Small intestine (tissue), 7 donors: ENCODE data around the gene CUL3. TPM values are rescaled to one million over a fixed set of nuclear protein-coding genes. Genes with fewer than 3 reads are reported as not detected.

ENCODE experiments used
- DNase-seq, 2 donors: peaks; one replicate each; pipeline versions ENCODE4 v3.0.0 to v3.0.0-alpha.2; 2013
- FAIRE-seq: peaks from 2 replicates; lab custom pipeline; 2012; peaks lifted over from hg19 to GRCh38; lab: Jason Lieb, UNC
- H3K27ac ChIP-seq, 3 donors: one replicate each; pipeline ENCODE4 v1.5.1; 2013; ENCODE audit warnings: low read length in 2 of 3, mild to moderate bottlenecking in 2 of 3, control low read depth in 1 of 3, inconsistent platforms in 1 of 3, low read depth in 1 of 3, moderate library complexity in 1 of 3
- H3K27me3 ChIP-seq, 3 donors: one replicate each; pipeline ENCODE4 v1.6.1; 2013; ENCODE audit warnings: low read length in 3 of 3, inconsistent platforms in 1 of 3; ENCODE audit not compliant: control insufficient read depth in 3 of 3, insufficient read depth in 3 of 3
- H3K36me3 ChIP-seq, 3 donors: one replicate each; pipeline ENCODE4 v1.6.1; 2013; ENCODE audit warnings: low read length in 3 of 3, inconsistent platforms in 1 of 3, low read depth in 1 of 3, mild to moderate bottlenecking in 1 of 3, moderate library complexity in 1 of 3; ENCODE audit not compliant: control insufficient read depth in 3 of 3, insufficient read depth in 2 of 3
- H3K4me1 ChIP-seq, 3 donors: one replicate each; pipeline ENCODE4 v1.6.1; 2013; ENCODE audit warnings: low read length in 2 of 3, inconsistent platforms in 1 of 3, low read depth in 1 of 3, mild to moderate bottlenecking in 1 of 3, moderate library complexity in 1 of 3; ENCODE audit not compliant: control insufficient read depth in 3 of 3, insufficient read depth in 2 of 3
- H3K4me3 ChIP-seq, 3 donors: one replicate each; pipeline ENCODE4 v1.5.1; 2013; ENCODE audit warnings: low read length in 3 of 3, control low read depth in 1 of 3, inconsistent platforms in 1 of 3, low read depth in 1 of 3, mild to moderate bottlenecking in 1 of 3, moderate library complexity in 1 of 3
- H3K9me3 ChIP-seq, 2 donors: one replicate each; pipeline ENCODE4 v1.6.1; 2013; ENCODE audit warnings: low read depth in 1 of 2, low read length in 1 of 2; ENCODE audit not compliant: control insufficient read depth in 2 of 2, insufficient read depth in 1 of 2
- WGBS, 3 donors: extraction: QIAGEN DNeasy Blood & Tissue Kit; methylation state at CpG; one replicate each; pipeline ENCODE4 v1.1.7; 2013; 5-methylcytosine and 5-hydroxymethylcytosine counted together
- polyA plus RNA-seq, 4 donors: library from polyadenylated mRNA; stranded (reverse) in 3 of 4; unstranded in 1 of 4; fragments of 200-250 nt in 3 of 4; fragments of 120-200 nt in 1 of 4; gene quantifications; one replicate each; pipeline versions ENCODE4 v1.2.1 to v1.2.3, GENCODE V29; 2013
- donor health status: healthy with polysubstance abuse.
- donor health status: control.
- donor health status: control.
- donor health status: Bipolar disorder and iron deficiency.
- donor health status: healthy.

The CUL3 gene
- polyA plus RNA-seq, 4 donors: 56.7 to 102 (median 77.6) TPM

DNA sequence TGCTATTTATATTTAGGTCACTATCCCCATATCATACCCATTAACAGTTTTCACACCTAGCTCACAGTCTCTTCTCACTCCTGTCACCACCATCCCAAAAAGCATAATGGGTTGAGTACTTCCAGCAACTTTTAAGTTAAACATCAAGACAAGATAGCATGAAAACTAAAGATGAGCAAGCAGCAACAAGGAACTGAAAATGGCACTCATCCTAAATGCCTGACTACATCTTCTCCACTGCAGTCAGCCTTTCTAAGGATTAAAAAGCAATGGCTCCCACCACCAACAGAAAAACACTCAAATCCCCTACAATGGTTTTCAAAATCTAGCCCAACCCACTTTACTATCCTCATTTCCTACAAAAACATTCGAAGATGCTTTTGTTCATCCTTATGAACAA, 38.2 kb downstream of the CUL3 start:
- DNase-seq: no peak
- no peak for FAIRE-seq
- no peaks in the 10 kb centered on the region for H3K9me3 ChIP-seq
- 47 to 98% (median 86%) methylated on average over 1 of the region's 1 CpG for WGBS, 3 donors
- H3K27ac ChIP-seq: no peak overlapping the region
- no peaks in the 10 kb centered on the region for H3K27me3 ChIP-seq
- H3K4me1 ChIP-seq: peaks cover 0 to 6% (median 2%) of the 10 kb centered on the region in 3 donors
- peaks cover 0 to 13% (median 3%) of the 10 kb centered on the region in 3 donors for H3K36me3 ChIP-seq
- H3K4me3 ChIP-seq: no peak overlapping the region

DNA sequence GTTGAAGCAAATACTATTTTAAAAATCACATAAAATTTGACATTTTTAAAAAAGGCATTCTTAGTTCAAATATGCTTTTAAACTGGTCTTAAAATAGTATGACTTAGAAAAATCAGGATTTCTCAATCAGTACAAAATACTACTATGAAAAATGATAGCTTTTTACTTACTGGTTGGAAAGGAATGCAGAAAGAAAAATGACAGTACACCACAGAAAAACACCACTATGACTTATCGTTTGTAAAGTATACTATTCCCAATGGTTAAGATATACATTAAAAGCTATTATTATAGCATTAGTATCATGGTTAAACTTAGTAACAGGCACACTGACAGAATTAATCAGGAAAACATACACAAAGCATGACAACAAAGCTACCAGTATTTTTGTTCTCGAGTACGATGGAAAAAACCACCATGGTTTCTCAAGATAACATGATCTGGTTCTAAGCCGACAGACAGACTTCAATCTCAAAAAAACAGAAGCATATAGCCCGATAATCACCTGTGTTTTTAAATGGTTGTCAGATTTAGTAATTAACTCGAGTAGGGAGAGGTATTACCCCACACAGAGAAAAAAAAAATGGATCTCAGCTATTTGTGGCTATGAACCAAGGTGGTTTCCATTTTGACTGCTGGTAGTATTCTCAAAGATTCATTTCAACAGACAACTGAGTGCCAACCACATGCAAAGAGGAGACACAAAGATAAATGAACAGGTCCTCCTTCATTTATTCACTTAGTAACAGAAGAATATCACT, 39.1 kb downstream of the CUL3 start:
- Histone ChIP-seq H3K36me3 (peaks cover 0 to 13% (median 3%) of the 10 kb centered on the region in 3 donors), H3K4me1 (peaks cover 0 to 6% (median 2%) of the 10 kb centered on the region in 3 donors), H3K4me3 (no peak overlapping the region), H3K9me3 (no peaks in the 10 kb centered on the region), H3K27ac (no peak overlapping the region), H3K27me3 (no peaks in the 10 kb centered on the region)
- DNase-seq (no peak), FAIRE-seq (no peak)
- WGBS, 3 donors: 64 to 69% (median 66%) methylated on average over 6 of the region's 6 CpGs

DNA sequence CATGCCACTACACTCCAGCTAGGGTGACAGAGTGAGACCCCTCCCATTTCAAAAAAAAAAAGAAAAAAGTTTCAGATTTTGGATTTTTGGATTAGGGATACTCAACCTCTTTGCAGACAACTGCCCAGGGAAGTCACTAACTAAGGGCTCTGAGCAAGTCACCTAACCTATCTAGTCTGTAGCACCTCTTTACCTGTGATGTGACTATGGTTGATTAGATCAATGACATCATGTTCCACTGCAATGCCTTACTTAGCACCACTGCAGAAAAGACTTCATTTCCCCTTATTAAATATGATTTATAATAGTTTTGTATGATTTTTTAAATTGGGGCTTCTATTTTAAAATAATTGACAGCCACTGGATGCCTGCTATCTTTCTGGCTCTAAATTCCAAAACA, 41.2 kb downstream of the CUL3 start:
- H3K4me1 ChIP-seq: peaks cover 0 to 6% (median 2%) of the 10 kb centered on the region in 3 donors
- H3K4me3 ChIP-seq: no peak overlapping the region
- peaks cover 0 to 15% (median 3%) of the 10 kb centered on the region in 3 donors for H3K36me3 ChIP-seq
- FAIRE-seq (no peak), DNase-seq (no peak)
- no peaks in the 10 kb centered on the region for H3K9me3 ChIP-seq
- no peak overlapping the region for H3K27ac ChIP-seq
- H3K27me3 ChIP-seq: no peaks in the 10 kb centered on the region

DNA sequence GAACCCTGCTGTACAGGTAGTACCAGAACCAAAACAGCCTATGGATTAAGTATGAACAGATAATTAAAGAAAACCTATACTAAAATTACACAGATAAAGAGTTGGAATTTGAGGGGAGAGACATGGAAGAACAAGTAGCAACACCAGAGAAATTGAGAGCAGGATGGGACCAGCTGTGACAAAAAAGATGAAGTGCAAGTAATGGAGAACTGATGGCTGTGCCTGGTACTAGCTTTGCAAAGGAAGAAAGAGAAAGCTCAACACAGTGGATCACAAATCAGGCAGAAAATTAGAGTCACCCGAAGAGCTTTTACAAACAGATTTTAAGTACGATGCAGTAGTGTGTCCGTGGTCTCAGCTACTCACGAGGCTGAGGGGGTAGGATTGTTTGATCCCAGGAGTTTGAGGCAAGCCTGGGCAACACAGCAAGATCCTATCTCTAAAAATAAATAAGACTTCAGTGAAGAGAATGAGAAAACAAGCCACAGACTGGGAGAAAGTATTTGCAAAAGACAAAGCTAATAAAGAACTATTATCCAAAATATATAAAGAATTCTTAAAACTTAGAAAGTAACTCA, 46.5 kb downstream of the CUL3 start:
- Histone ChIP-seq H3K36me3 (peaks cover 0 to 18% (median 4%) of the 10 kb centered on the region in 3 donors), H3K9me3 (no peaks in the 10 kb centered on the region), H3K4me3 (no peak overlapping the region), H3K27ac (no peak overlapping the region), H3K27me3 (no peaks in the 10 kb centered on the region), H3K4me1 (peaks cover 0 to 3% (median 0%) of the 10 kb centered on the region in 3 donors)
- 89 to 97% (median 90%) methylated on average over 4 of the region's 4 CpGs for whole genome bisulfite sequencing, 3 donors
- no peak for FAIRE-seq
- DNase-seq: no peak

DNA sequence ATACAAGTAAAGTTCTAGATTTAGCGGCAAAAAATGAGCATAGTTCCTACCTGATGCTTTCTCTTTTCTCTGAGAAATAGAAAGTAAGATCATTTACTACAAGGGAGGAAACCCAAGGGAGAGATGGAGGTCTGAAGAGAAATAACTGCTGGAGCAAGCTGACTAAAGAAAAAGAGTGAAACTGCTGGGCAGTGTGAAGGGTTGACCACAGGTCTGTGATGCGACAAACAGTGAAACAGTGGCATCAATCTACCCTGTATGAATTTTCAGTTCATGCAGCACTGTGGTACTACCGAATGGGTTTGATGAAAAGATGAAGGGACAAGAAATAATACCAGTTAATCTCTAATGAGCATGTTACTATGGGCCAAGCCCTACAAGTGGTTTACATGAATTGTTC, 52.2 kb downstream of the CUL3 start:
- no peaks in the 10 kb centered on the region for H3K9me3 ChIP-seq
- no peak overlapping the region for H3K4me3 ChIP-seq
- no peaks in the 10 kb centered on the region for H3K27me3 ChIP-seq
- peaks cover 0 to 10% (median 1%) of the 10 kb centered on the region in 3 donors for H3K36me3 ChIP-seq
- 90 to 99% (median 93%) methylated on average over 3 of the region's 3 CpGs for WGBS, 3 donors
- H3K4me1 ChIP-seq: no peaks in the 10 kb centered on the region
- no peak overlapping the region for H3K27ac ChIP-seq
- DNase-seq (no peak), FAIRE-seq (no peak)

DNA sequence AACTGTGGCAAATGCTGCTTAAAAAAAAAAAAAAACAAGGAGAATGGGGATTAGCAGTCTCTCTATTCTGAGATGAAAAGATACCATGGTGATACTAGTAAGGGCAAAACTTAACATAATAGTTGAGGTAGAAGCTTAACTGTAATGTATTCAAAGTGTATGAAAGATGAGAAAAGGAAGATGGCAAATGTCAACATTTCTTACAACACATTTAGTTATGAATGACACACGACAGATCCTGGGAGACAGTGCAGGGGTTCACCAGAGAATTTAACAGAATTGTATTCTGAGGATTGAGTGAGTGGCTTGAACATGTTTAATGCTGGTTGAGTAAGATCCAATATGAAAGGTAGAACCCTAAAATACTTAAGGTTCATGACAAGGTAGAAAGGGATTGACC, 52.7 kb downstream of the CUL3 start:
- Histone ChIP-seq H3K36me3 (peaks cover 0 to 10% (median 1%) of the 10 kb centered on the region in 3 donors), H3K9me3 (no peaks in the 10 kb centered on the region), H3K4me1 (no peaks in the 10 kb centered on the region), H3K4me3 (no peak overlapping the region), H3K27ac (no peak overlapping the region), H3K27me3 (no peaks in the 10 kb centered on the region)
- DNase-seq (no peak), FAIRE-seq (no peak)
- WGBS, 3 donors: 95 to 100% (median 97%) methylated on average over 1 of the region's 1 CpG

DNA sequence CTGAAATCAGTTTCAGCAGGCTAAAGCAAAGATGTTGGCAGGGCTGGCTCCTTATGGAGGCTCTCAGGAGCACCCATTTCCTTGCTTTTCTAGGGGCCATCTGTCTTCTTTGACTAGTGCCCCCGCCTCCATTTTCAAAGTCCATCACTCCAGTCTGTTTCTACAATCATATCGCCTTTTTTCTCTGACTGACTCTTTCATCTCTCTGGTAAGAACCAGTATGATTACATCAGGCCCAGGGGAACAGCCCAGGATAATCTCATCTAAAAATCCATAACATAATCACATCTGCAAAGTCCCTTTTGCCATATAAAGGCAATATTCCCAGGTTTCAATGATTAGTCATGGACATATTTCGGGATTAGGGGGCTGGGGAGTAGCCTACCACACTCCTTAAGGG, 57.0 kb downstream of the CUL3 start:
- Histone ChIP-seq H3K4me1 (peaks cover 0 to 10% (median 0%) of the 10 kb centered on the region in 3 donors), H3K9me3 (no peaks in the 10 kb centered on the region), H3K36me3 (peaks cover 0 to 5% (median 0%) of the 10 kb centered on the region in 3 donors), H3K4me3 (no peak overlapping the region), H3K27ac (no peak overlapping the region), H3K27me3 (no peaks in the 10 kb centered on the region)
- DNase-seq (no peak), FAIRE-seq (no peak)
- 63 to 91% (median 86%) methylated on average over 2 to 3 of the region's 3 CpGs for WGBS, 3 donors

DNA sequence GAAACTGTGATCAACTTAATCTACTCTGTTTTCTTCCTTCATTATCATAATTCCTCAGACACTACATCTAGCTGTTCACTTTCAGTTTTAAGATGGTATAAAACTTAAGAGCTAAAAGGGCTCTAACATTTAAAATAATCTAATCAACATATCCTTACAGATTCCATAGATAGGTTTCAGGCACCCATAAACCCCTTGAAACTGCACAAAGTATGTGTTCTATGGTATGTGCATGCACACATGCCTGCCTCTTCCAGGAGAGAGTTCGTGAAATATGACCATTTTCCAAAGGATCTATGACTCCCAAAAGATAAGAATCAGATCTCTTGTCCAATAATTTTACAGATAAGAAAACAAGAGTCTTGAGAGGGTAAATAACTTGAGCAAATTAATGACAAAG, 59.4 kb downstream of the CUL3 start:
- WGBS, 3 donors: 64 to 84% (median 70%) methylated on average over 1 of the region's 1 CpG
- Histone ChIP-seq H3K4me3 (no peak overlapping the region), H3K27ac (no peak overlapping the region), H3K4me1 (peaks cover 0 to 10% (median 0%) of the 10 kb centered on the region in 3 donors), H3K9me3 (no peaks in the 10 kb centered on the region), H3K36me3 (peaks cover 0 to 2% (median 0%) of the 10 kb centered on the region in 3 donors), H3K27me3 (no peaks in the 10 kb centered on the region)
- no peak for DNase-seq
- no peak for FAIRE-seq
